Activated CD4-positive, alpha-beta T cell treated with anti-CD3 and anti-CD28 coated beads, Interleukin-10, Interleukin-2, amounts not matched to agents 100 ng/mL and 50 ng/mL, durations not matched to agents 16 hours and 8 hours (primary cell): ENCODE data around the gene RPS29.
A peak's percentile ranks its signal among the peaks of the same experiment; 100 is the strongest.

Experiments
- DNase-seq: peaks from one replicate; pipeline ENCODE4 v3.0.0-alpha.2; 2020

Gene RPS29

DNA sequence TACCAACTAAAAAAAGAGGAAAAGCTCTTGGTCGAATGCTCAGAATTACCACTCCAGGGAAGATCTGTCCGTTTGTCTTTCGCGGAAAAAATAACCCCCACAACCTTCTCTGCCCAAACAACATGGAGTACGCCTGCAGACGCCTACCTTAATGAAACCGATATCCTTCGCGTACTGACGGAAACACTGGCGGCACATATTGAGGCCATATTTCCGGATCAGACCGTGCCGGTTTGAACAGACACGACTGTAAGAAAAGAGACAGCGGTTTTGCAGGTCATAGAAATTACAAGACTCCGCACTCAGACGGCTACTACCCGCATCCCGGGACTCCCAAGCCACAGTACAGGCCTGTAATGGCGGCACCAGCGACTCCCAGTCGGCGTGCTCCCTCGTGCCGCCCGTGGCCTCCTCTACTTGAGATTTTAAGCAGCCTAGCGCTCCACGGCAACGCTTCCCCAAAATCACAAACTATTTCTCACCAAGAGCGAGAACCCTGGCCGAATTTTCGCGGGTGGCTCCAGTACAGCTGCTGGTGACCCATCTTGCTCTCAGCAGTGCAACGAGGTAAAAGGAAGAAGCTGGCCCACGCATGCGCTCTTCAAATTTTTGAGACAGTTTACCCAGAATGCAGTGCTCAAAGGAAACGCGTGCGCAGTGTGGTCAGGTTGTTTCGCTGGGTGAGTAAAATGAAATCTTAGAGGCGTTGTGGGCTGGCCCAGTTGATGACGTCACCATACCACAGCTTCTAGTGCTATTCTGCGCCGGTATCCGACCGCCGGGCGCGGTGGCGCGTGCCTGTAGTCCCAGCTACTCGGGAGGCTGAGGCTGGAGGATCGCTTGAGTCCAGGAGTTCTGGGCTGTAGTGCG, at the start of gene RPS29:
TSS of gene RPS29 (minus strand) at position 578 of the 870 bp plus-strand sequence. CDS start at position 544, 34 bp downstream.
- peak; percentile 99 for DNase-seq

- DNase-seq: peak; percentile 65
These were observed 48.6 kb upstream of the RPS29 start, which contains the start of gene DNAAF2 for GRCh38 chr14:49634547-49635334. DNAAF2 (minus strand) TSS chr14:49635244; CDS start chr14:49635149, 95 bp downstream.

DNA sequence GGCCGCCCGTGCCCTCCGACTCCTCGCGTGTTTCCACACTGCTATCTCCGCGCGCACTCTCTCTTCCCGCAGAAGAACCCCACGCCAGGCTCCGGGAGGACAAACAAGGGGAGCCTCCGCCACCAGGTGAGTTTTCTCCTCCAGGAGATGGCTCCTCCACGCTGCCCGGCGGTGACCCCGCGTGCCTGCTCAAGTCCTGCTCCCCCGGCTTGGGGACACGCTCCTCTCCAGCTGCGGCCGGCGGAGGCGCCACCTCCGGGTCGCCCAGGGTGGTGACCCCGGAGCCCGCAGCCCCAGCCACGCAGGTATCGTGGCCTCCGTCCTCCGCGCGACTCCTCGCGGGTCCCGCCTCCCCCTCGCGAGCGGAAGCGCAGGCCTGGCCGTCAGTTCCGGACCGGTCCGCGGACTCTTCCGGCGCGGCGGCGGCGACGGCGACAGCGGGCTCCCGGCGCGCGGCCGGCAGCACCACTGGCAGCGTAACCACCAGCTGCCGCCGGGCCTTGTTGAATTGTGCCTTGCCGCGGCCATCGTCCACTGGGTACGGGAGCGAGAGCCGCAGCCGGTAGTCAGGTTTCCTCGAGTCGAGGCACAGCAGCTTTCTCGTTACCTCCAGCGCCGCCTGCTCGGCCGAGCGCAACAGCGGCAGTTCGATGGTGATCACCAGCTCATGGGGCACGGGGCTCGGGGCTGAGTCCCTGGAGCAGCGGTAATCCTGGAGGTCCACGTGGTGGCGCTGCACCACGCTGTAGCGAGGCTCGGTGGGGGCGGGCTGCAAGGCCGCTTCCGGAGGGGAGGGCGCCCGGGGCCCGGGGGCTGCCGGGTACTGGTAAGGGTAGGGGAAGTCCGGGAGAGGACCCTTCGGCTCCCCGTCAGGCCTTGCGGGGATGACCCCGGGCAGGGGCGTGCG, 47.7 kb upstream of the RPS29 start:
- peak; percentile 97 for DNase-seq

DNA sequence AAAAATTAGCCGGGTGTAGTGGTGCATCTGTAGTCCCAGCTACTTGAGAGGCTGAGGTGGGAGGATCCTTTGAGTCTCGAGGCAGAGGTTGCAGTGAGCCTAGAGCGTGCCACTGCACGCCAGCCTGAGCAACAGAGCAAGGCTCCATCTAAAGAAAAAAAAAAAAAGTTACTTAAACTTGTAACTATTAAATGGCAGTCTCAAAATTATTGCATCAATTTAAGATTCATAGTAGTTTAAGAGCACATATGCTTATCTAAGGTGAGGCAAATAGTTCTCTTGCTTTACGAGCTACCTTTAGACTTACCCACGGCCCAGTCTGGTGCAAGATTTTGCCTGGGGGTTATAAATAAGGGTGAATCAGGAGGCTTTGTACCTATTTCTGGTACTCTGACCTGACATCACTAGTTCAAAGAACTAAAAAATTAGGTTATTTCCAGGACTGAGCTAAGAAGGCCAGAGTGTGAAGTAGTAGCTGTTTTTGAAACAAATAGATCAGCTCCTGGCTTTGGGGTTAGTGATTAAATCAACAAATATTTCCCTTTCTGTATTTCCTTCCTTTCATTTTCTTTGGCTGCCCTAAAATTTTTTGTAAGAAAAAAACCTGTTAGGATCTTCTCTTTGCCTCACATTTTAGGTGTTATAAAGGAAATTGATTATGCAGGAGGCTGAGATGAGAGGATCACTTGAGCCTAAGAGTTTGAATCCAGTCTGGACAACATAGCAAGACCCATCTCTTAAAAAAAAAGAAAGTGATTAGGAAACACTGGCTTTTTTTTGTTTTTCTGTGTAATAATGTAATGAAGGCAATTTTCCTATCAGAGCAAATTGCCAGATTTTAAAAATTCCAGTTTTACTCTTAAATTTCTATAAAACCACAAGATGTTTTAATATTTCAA, 38.0 kb upstream of the RPS29 start:
- DNase-seq: peak; percentile 58

DNA sequence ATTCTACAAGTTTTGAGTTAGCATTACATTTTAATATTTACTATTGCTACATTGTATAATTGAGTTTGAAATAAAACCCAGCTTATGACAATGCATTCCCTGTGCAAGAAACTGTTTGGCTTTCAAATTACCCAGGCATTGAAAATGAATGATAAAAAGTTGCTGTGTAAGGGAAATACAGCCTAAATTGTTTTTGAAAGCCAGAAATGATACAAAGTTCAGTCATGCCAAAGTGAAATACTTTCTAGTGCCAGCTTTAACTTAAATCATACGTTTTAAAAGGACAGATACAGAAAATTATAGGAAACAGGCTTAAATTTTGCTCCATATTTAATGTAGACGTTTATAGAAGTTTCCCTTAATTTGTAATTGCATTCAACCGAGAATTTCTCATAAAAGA, 37.2 kb upstream of the RPS29 start:
- no peak for DNase-seq

DNA sequence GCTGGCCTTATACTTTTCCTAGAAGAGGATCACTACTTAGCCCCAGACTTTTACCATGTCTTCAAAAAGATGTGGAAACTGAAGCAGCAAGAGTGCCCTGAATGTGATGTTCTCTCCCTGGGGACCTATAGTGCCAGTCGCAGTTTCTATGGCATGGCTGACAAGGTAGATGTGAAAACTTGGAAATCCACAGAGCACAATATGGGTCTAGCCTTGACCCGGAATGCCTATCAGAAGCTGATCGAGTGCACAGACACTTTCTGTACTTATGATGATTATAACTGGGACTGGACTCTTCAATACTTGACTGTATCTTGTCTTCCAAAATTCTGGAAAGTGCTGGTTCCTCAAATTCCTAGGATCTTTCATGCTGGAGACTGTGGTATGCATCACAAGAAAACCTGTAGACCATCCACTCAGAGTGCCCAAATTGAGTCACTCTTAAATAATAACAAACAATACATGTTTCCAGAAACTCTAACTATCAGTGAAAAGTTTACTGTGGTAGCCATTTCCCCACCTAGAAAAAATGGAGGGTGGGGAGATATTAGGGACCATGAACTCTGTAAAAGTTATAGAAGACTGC, 35.9 kb upstream of the RPS29 start:
- no peak for DNase-seq

DNA sequence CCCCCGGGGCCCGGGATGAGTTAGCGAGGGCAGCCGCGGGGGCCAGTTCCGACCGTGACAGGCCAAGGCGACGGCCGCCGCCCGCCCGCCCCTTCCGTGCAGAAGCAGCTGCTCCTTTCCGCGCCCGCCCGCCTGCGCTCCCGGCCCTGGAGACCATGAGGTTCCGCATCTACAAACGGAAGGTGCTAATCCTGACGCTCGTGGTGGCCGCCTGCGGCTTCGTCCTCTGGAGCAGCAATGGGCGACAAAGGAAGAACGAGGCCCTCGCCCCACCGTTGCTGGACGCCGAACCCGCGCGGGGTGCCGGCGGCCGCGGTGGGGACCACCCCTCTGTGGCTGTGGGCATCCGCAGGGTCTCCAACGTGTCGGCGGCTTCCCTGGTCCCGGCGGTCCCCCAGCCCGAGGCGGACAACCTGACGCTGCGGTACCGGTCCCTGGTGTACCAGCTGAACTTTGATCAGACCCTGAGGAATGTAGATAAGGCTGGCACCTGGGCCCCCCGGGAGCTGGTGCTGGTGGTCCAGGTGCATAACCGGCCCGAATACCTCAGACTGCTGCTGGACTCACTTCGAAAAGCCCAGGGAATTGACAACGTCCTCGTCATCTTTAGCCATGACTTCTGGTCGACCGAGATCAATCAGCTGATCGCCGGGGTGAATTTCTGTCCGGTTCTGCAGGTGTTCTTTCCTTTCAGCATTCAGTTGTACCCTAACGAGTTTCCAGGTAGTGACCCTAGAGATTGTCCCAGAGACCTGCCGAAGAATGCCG, 35.1 kb upstream of the RPS29 start:
- peak; percentile 67 for DNase-seq

DNA sequence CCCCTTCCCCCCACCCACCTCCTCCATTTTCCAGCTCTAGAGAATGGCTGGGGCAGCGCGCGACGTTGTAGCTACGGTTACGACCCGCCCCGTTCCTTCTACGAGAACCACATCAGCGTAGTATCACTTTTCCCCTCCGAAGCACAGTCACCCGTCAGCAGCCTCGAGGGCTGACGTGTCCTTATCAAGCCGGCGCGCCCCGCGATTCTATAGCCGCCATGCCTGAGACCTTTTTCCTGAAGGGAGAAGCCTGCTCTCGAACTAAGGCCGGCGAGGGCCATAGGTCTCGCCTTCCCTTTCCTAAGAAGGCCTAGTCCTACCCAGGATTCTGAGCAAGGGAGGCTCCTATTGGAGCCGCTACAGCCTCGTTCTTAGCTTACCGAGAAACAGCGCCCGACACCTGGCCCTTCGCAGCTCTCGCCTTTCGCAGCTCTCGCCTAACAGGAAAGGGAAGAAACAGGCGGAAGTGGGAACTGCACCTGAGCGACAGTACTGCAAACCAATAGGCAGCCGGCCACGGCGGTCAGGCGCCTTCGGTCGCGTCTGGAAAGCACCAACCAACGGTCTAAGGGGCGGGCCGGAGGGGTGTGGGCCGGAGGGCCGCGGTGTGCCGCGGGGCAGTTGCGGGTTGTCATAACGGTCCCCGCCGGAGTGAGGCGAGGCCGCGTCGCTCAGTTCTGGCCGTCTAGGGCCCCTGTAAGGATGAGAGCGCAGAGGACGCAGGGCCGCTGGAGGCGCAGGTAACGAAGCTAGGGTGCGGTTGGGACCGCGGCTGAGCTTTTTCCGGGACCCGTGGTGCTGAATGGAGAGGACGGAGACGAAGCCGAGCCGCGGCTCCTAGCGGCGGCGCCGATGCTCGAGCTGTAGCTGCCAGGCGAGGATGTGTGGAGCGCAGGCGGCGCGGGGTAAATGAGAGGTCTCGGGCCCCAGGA, 34.3 kb upstream of the RPS29 start, which contains the start of the genes MGAT2 and RPL36AL:
TSS of gene MGAT2 (plus strand) at position 618 of the 932 bp plus-strand sequence. CDS start 470 bp downstream, outside the sequence.
TSS of gene RPL36AL (minus strand) at position 445 of the 932 bp plus-strand sequence. CDS start 1,522 bp downstream, outside the sequence.
- peak; percentile 99 for DNase-seq

DNA sequence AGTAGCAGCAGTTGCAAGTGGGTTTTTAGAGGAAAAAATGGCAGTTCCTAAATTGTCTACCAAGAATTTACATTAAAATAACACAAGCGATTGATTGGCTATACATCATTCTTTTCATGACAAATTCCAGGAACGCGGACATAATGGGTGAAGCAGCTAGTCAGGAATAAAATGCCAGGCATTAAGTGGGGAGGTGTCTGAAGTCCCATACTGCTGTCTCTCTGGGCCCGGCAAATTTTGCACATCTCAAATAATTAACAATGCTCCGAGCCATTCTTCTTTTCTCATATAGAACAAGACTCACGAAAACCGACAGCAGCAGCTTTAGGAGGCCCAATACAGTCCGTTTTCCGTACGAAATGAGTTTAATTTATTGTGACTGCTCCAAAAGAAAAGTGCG, 33.5 kb upstream of the RPS29 start:
- no peak for DNase-seq

DNA sequence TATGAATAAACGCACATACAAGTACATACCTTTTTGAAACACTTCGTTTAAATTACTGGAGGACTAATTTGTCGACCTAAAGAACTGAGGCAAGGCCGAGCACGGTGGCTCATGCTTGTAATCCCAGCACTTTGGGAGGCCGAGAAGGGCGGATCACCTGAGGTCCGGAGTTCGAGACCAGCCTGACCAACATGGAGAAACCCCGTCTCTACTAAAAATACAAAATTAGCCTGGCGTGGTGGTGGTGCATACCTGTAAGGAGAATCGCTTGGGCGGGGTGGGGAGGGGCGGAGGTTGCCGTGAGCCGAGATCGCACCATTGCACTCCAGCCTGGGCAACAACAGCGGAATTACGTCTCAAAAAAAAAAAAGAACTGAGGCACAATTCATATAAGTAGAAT, 33.1 kb upstream of the RPS29 start:
- DNase-seq: peak; percentile 40

GRCh38 chr14:49617852-49618519, 31.8 kb upstream of the RPS29 start:
- DNase-seq: no peak

DNA sequence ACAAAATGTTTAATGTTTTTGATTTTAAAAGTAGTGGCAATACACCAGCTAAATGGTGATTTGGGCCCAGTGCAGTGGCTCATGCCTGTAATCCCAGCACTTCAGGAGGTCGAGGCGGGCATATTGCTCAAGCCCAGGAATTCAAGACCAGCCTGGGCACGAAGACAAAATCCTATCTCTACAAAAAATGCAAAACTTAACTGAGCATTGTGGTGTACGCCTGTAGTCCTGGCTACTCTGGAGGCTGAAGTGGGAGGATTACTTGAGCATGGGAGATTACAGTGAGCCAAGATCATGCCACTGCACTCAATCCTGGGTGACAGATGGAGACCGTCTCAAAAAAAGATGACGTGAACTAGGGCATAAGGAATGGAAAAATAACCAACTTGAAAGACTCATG, 29.6 kb upstream of the RPS29 start:
- no peak for DNase-seq

- no peak for DNase-seq
These were observed 28.0 kb upstream of the RPS29 start for GRCh38 chr14:49614196-49614595.

GRCh38 chr14:49612671-49613070, 26.5 kb upstream of the RPS29 start:
- no peak for DNase-seq

GRCh38 chr14:49612251-49612650, 26.1 kb upstream of the RPS29 start:
- no peak for DNase-seq

GRCh38 chr14:49607583-49607982, 21.4 kb upstream of the RPS29 start:
- no peak for DNase-seq

- DNase-seq: peak; percentile 90
These were observed 12.5 kb upstream of the RPS29 start, which contains the start of gene LRR1 for GRCh38 chr14:49598485-49599300. LRR1 (plus strand) TSS chr14:49598940; CDS start chr14:49599021, 81 bp downstream.

GRCh38 chr14:49598189-49598484, 12.0 kb upstream of the RPS29 start:
- DNase-seq: no peak
